Muscle of arm (tissue), 12 donors: ENCODE results near the gene KLHDC7B. TPM values are rescaled to one million over a fixed set of nuclear protein-coding genes. Genes with fewer than 3 reads are reported as not detected.

Experiments
- DNase-seq: peaks from one replicate; pipeline ENCODE4 v3.0.0-alpha.2; 2013
- polyA plus RNA-seq, 12 donors: library from polyadenylated mRNA; unstranded; fragments of 120-200 nt; gene quantifications; one replicate each; pipeline ENCODE4 v1.2.1, GENCODE V29; 2013; ENCODE audit not compliant: insufficient read length in 12 of 12

Gene KLHDC7B
- polyA plus RNA-seq, 12 donors = 0.09 to 0.17 TPM; not detected in 10

- no peak for DNase-seq
Measured at GRCh38 chr22:50548040-50548920, 2.6 kb downstream of the KLHDC7B start.

DNA sequence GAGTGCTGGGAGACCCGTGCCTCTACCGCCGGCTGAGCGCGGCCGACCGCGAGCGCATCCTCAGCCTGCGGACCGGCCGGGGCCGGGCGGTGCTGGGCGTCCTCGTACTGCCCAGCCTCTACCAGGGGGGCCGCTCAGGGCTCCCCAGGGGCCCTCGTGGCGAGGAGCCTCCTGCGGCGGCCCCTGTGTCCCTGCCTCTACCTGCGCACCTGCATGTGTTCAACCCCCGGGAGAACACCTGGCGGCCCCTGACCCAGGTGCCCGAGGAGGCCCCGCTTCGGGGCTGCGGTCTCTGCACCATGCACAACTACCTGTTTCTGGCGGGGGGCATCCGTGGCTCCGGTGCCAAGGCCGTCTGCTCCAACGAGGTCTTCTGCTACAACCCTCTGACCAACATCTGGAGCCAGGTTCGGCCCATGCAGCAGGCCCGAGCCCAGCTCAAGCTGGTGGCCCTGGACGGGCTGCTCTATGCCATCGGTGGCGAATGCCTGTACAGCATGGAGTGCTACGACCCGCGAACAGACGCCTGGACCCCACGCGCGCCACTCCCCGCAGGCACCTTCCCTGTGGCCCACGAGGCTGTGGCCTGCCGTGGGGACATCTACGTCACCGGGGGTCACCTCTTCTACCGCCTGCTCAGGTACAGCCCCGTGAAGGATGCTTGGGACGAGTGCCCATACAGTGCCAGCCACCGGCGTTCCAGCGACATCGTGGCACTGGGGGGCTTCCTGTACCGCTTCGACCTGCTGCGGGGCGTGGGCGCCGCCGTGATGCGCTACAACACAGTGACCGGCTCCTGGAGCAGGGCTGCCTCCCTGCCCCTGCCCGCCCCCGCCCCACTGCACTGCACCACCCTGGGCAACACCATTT, 3.5 kb downstream of the KLHDC7B start:
- DNase-seq = no peak

- no peak for DNase-seq
Measured at GRCh38 chr22:50550395-50550794, 4.7 kb downstream of the KLHDC7B start.

DNA sequence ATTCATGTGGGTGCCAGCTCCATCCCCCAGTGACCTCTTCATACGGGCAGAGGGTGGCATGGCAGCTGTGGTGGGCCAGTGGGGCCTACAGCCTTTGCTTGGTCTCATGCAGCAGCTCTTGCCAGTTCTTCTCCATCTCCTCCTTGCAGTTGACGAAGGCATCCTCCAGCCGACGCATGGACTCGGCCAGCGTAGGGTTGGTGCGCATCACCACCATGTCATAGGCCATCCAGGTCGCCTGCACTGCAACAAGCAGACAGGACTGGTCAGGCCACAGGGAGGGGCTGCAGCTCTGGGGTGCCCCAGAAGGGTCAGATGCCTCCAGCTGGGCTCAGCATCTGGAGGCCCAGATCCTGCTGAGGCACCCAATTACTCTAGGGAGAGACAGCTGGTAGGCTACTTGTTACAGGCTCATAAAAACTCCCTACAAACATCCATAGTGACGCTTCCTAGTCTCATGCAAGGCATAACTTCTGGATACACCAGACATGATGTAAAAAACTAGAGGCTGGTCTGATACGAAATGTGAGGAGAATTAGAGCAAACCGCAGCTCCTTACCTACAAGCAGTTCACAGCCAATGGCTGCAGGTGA, 5.6 kb downstream of the KLHDC7B start:
- DNase-seq = no peak

GRCh38 chr22:50553310-50553709, 7.6 kb downstream of the KLHDC7B start:
- DNase-seq = no peak

DNA sequence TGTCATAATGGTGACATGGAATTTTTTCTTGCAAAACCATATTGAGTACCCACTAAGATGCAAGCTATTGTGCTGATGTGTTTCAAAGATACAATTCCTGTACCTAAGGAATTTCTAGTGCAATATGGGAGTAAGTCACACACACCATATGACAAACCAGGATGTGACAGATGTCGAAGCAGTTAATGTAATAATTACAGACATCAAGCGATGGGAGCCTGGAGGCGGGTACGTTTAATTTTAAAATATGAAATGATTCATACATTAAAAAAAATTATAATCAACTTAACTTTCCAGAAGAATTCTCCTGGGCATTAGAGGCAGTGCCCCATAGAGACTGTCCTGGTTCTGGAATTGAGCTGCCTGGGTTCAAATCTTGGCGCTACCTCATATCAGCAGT, 11.0 kb downstream of the KLHDC7B start:
- DNase-seq = no peak

GRCh38 chr22:50560034-50560433, 14.3 kb downstream of the KLHDC7B start:
- no peak for DNase-seq

- no peak for DNase-seq
Measured at GRCh38 chr22:50561401-50562358, 16.0 kb downstream of the KLHDC7B start.

- peak; percentile 92 for DNase-seq
Measured at GRCh38 chr22:50562523-50563412, 17.1 kb downstream of the KLHDC7B start, which contains the start of gene SYCE3. Gene SYCE3 (minus strand): TSS chr22:50562919. CDS start chr22:50556405, 6,514 bp downstream.

- DNase-seq = no peak
Measured at GRCh38 chr22:50563413-50564160, 17.9 kb downstream of the KLHDC7B start.

- DNase-seq = no peak
Measured at GRCh38 chr22:50564289-50564688, 18.6 kb downstream of the KLHDC7B start.

- DNase-seq = no peak
Measured at GRCh38 chr22:50567721-50568252, 22.1 kb downstream of the KLHDC7B start.

GRCh38 chr22:50568626-50569025, 22.9 kb downstream of the KLHDC7B start:
- DNase-seq = no peak

DNA sequence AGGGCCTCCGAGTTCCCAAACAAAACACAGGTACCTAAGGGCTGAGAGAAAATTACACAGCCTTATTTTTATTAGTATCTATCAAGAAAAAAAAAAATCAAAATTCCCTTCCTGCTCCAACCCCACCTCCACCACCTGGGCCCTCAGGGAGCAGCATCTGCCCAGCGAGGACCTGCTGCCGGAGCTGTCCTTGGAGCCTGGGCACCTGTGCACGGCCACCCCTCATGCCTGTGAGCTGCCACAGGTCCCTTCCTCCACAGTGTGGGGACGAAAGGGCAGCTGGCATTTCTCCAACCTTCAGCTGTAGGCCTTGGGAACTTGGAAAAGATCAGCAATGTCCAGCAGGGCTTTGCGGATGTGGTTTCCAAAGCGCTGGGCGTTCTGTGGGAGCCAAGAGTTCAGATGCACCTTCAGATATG, 23.4 kb downstream of the KLHDC7B start:
- no peak for DNase-seq

DNA sequence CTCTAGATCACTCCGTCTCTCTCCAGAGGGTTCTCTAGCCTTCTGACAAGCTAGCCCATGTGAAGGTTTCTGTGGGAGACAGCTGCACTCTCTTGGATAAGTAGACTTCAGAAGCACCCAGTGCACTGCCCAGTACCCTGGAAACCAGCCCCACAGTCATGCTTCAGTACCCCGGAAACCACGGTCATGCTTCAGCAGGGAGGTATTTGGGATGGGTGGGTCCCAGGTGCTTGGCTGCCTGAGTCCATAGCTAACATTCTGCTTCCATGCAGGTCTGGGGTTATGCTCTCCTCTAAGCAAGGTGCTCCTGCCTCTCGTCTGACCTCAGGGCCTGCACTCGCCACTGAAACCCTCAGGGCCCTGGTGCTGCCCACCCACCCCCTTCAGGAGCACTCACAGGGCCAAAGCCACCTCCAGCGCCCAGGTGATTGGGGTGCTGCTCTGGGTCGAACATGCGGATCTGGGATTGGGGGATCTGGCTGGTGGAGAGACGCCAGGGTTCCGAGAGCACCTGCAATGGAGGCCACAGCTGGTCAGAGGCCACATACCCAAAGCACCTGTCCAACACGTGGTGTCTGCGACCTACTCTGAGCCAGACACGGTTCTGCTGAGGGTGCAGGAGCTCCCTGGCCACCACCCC, 24.3 kb downstream of the KLHDC7B start:
- DNase-seq = no peak

DNA sequence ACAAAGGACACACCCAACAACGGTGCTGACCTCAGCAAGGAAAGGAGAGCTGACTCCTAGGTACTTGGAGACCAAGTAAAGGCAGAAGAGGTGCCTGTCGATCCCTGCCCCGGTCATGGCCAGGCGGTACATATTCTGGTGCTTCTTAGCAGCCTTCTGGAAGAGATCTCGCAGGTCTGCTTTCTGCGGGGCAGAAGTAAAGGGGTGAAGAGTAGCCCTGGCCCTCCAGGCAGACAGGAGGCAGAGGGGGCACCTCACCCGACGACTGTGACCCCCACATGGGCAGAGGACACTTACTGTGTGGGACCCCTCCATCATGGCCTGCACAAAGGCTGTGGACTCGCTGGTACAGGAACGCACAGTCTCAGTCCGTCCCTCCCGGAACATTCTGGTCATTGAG, 25.2 kb downstream of the KLHDC7B start:
- DNase-seq = no peak

GRCh38 chr22:50571264-50572175, 25.8 kb downstream of the KLHDC7B start:
- DNase-seq = no peak
